HL-60 (cell line): ENCODE measurements around the gene VAMP2.

Experiments
- POLR2AphosphoS5 ChIP-seq: IDR thresholded peaks from 2 replicates; pipeline ENCODE4 v1.6.1; 2012; ENCODE audit warnings: low read depth
- SPI1 ChIP-seq: IDR thresholded peaks from 2 replicates; pipeline ENCODE4 v1.6.1; 2012; ENCODE audit warnings: low read depth, mild to moderate bottlenecking, borderline replicate concordance
- TF ChIP-seq, protein P1 (sequence below): IDR thresholded peaks from one replicate; pipeline ENCODE4 v1.5.1; 2011; ENCODE audit warnings: low read length, control low read depth, inconsistent platforms; ENCODE audit not compliant: insufficient read depth

DNA sequence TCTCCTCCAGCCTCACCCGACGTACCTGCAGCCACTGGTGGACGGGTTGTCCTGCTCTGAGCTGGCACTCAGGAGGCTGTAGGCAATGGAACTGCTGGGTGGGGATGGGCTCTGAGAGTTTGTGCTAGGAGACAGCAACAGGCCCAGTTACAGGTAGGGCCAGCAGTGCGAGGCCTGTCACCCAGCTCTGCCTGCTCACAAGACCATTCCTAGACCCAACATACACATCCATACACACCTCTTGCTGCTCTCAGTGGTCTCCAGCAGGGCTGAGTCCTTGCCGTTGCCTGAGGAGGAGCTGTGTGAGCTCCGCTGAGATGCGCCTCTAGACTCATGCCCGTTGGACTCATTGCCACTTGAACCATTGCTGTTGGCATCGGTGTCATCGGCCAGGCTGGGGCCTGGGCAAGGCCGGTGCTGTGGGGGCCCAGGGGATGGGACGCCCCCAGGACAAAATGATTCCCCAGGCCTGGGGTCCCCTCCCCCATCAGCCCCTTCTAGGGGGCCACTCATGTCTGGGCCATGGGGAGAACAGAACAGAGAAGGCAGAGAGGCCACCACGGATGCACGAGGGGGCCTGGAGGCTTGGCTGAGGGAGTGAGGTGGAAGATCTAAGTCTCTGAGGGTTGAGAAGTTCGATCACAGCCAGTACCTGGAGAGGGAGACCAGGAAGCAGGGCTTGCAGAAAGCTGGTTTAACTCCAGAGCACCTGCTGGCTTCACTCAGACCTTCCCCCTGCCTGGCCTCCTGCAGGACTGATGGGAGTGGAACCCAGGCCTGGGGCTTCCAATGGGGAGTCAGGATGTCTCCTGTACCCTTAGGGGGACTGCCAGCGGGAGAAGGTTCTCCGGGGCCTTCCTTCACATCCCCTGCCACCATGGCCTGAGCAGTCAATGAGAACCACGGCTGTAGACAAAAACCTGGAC is 12.3 kb downstream of the VAMP2 start:
- TF ChIP-seq, protein P1, sequence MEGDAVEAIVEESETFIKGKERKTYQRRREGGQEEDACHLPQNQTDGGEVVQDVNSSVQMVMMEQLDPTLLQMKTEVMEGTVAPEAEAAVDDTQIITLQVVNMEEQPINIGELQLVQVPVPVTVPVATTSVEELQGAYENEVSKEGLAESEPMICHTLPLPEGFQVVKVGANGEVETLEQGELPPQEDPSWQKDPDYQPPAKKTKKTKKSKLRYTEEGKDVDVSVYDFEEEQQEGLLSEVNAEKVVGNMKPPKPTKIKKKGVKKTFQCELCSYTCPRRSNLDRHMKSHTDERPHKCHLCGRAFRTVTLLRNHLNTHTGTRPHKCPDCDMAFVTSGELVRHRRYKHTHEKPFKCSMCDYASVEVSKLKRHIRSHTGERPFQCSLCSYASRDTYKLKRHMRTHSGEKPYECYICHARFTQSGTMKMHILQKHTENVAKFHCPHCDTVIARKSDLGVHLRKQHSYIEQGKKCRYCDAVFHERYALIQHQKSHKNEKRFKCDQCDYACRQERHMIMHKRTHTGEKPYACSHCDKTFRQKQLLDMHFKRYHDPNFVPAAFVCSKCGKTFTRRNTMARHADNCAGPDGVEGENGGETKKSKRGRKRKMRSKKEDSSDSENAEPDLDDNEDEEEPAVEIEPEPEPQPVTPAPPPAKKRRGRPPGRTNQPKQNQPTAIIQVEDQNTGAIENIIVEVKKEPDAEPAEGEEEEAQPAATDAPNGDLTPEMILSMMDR = no peak
- no peak for TF ChIP-seq POLR2AphosphoS5
- no peak for TF ChIP-seq SPI1
